H1 (cell line): ENCODE data around the gene CHCHD3. TPM values are rescaled to one million over a fixed set of nuclear protein-coding genes. Genes with fewer than 3 reads are reported as not detected.

Experiments
- CTCF ChIA-PET: fragments of 300-600 bp; sonication (Branson Sonifier 250); formaldehyde crosslinking; loops from one replicate; lab custom pipeline; 2021; ENCODE audit not compliant: partially characterized antibody; lab: Charles Lee
- POLR2A ChIA-PET: fragments of 300-600 bp; sonication (Branson Sonifier 250); formaldehyde crosslinking; loops from one replicate; lab custom pipeline; 2021; ENCODE audit warnings: inconsistent platforms; ENCODE audit not compliant: partially characterized antibody; lab: Charles Lee
- DNase-seq, 2 experiments: peaks; one replicate each; pipeline versions ENCODE4 v3.0.0 to v3.0.0-alpha.2; 2010 to 2022; ENCODE audit warnings: low spot score in 2 of 2, low read depth in 1 of 2, mixed read lengths in 1 of 2
- FAIRE-seq: peaks from 2 replicates; lab custom pipeline; 2011; peaks lifted over from hg19 to GRCh38; lab: Jason Lieb, UNC
- H2AFZ ChIP-seq: 2 replicates; pipeline ENCODE4 v1.8.1; 2012; ENCODE audit warnings: low read length, inconsistent platforms
- H2AK5ac ChIP-seq: 2 replicates; pipeline ENCODE4 v1.6.1; 2013; ENCODE audit warnings: low read depth, low read length
- H2BK120ac ChIP-seq: replicated peaks from 2 replicates; pipeline ENCODE3; 2013; ENCODE audit warnings: low read depth, low read length, inconsistent platforms
- H2BK12ac ChIP-seq: 2 replicates; pipeline ENCODE4 v1.6.1; 2013; ENCODE audit warnings: low read depth, low read length
- H2BK15ac ChIP-seq: 2 replicates; pipeline ENCODE4 v1.6.1; 2013; ENCODE audit warnings: low read length
- H2BK20ac ChIP-seq: 2 replicates; pipeline ENCODE4 v1.6.1; 2013; ENCODE audit warnings: low read length
- H2BK5ac ChIP-seq: 2 replicates; pipeline ENCODE4 v1.6.1; 2013; ENCODE audit warnings: low read depth, low read length
- H3K14ac ChIP-seq: 2 replicates; pipeline ENCODE4 v1.6.1; 2013; ENCODE audit warnings: inconsistent platforms; ENCODE audit not compliant: insufficient read length
- H3K18ac ChIP-seq: 2 replicates; pipeline ENCODE4 v1.6.1; 2013; ENCODE audit warnings: low read length; ENCODE audit errors: extremely low read depth
- H3K23ac ChIP-seq: 2 replicates; pipeline ENCODE4 v1.6.1; 2013; ENCODE audit warnings: inconsistent platforms; ENCODE audit not compliant: insufficient read length
- H3K23me2 ChIP-seq: 2 replicates; pipeline ENCODE4 v1.6.1; 2013; ENCODE audit warnings: low read depth, low read length
- H3K27ac ChIP-seq: 2 replicates; pipeline ENCODE4 v1.6.1; 2011; ENCODE audit warnings: low read depth, low read length, inconsistent platforms
- H3K27me3 ChIP-seq, 4 experiments: replicated peaks in 1 of 4; 1 replicate in 1 of 4; 2 replicates in 3 of 4; pipeline versions ENCODE4 v1.6.1 to v1.8.1; 2011 to 2013; ENCODE audit warnings: low read length in 3 of 4, mild to moderate bottlenecking in 3 of 4, inconsistent platforms in 2 of 4, mixed read lengths in 2 of 4, moderate library complexity in 1 of 4; ENCODE audit not compliant: control insufficient read depth in 3 of 4, insufficient read depth in 3 of 4; ENCODE audit errors: extremely low read depth in 1 of 4
- H3K36me3 ChIP-seq, 4 experiments: 2 replicates each; pipeline versions ENCODE4 v1.6.1 to v1.8.1; 2011 to 2013; ENCODE audit warnings: mild to moderate bottlenecking in 4 of 4, low read length in 3 of 4, moderate library complexity in 2 of 4, control low read depth in 1 of 4, inconsistent platforms in 1 of 4; ENCODE audit not compliant: insufficient read depth in 4 of 4, control insufficient read depth in 2 of 4
- H3K4ac ChIP-seq: replicated peaks from 2 replicates; pipeline ENCODE3; 2013; ENCODE audit warnings: low read length, low read depth, mixed read lengths, inconsistent platforms; ENCODE audit not compliant: insufficient read length
- H3K4me1 ChIP-seq, 4 experiments: replicated peaks in 1 of 4; 1 replicate in 1 of 4; 2 replicates in 3 of 4; pipeline versions ENCODE4 v1.6.1 to v1.8.1; 2011 to 2013; ENCODE audit warnings: low read length in 3 of 4, inconsistent platforms in 2 of 4, mixed read lengths in 1 of 4; ENCODE audit not compliant: insufficient read depth in 4 of 4, control insufficient read depth in 3 of 4
- H3K4me2 ChIP-seq, 2 experiments: 2 replicates each; pipeline versions ENCODE4 v1.6.1 to v1.8.1; 2011 to 2013; ENCODE audit warnings: low read depth in 2 of 2, low read length in 2 of 2, control low read depth in 1 of 2, inconsistent platforms in 1 of 2, mild to moderate bottlenecking in 1 of 2; ENCODE audit not compliant: insufficient read depth in 1 of 2
- H3K4me3 ChIP-seq, 4 experiments: fragments of 200-600, 300-600 bp in 1 of 4; sonication (generic), shearing (Covaris generic), sonication (Bioruptor Twin) in 1 of 4; 2 replicates each; pipeline versions ENCODE4 v1.5.1 to v1.8.1; 2011 to 2016; ENCODE audit warnings: low read length in 4 of 4, low read depth in 3 of 4, control low read depth in 2 of 4, inconsistent platforms in 2 of 4, mild to moderate bottlenecking in 2 of 4, mixed read lengths in 1 of 4, moderate library complexity in 1 of 4; ENCODE audit not compliant: insufficient read depth in 2 of 4; ENCODE audit errors: extremely low read depth in 1 of 4
- H3K56ac ChIP-seq: replicated peaks from 2 replicates; pipeline ENCODE3; 2013; ENCODE audit warnings: low read depth, mild to moderate bottlenecking, mixed read lengths, low read length, inconsistent platforms; ENCODE audit not compliant: insufficient read length
- H3K79me1 ChIP-seq: 2 replicates; pipeline ENCODE4 v1.6.1; 2013; ENCODE audit warnings: low read depth, low read length, control low read depth
- H3K79me2 ChIP-seq, 2 experiments: 2 replicates each; pipeline versions ENCODE4 v1.6.1 to v1.8.1; 2012 to 2013; ENCODE audit warnings: low read length in 2 of 2, mild to moderate bottlenecking in 2 of 2, inconsistent platforms in 1 of 2; ENCODE audit not compliant: insufficient read depth in 2 of 2, control insufficient read depth in 1 of 2
- H3K9ac ChIP-seq, 4 experiments: replicated peaks in 1 of 4; 1 replicate in 1 of 4; 2 replicates in 3 of 4; pipeline versions ENCODE4 v1.6.1 to v1.8.1; 2011 to 2013; ENCODE audit warnings: low read depth in 3 of 4, low read length in 3 of 4, control low read depth in 2 of 4, mild to moderate bottlenecking in 2 of 4, moderate library complexity in 2 of 4, inconsistent platforms in 1 of 4; ENCODE audit errors: extremely low read depth in 1 of 4
- H3K9me3 ChIP-seq, 2 experiments: 2 replicates each; pipeline versions ENCODE4 v1.6.1 to v1.8.1; 2012 to 2013; ENCODE audit warnings: mild to moderate bottlenecking in 2 of 2, moderate library complexity in 2 of 2, control low read depth in 1 of 2, inconsistent platforms in 1 of 2, low read depth in 1 of 2, low read length in 1 of 2, mixed read lengths in 1 of 2; ENCODE audit not compliant: insufficient read depth in 2 of 2
- H4K20me1 ChIP-seq, 2 experiments: replicated peaks in 1 of 2; 2 replicates each; pipeline versions ENCODE3 to v1.8.1; 2011 to 2013; ENCODE audit warnings: inconsistent platforms in 2 of 2, low read length in 2 of 2, mild to moderate bottlenecking in 1 of 2; ENCODE audit not compliant: insufficient read depth in 2 of 2, control insufficient read depth in 1 of 2
- H4K5ac ChIP-seq: 2 replicates; pipeline ENCODE4 v1.6.1; 2013; ENCODE audit warnings: low read length, low read depth, mixed read lengths, inconsistent platforms; ENCODE audit not compliant: insufficient read length
- H4K8ac ChIP-seq: 2 replicates; pipeline ENCODE4 v1.8.0; 2013; ENCODE audit warnings: mild to moderate bottlenecking, moderate library complexity, low read length, inconsistent platforms; ENCODE audit not compliant: insufficient read depth; ENCODE audit errors: extremely low read depth
- H4K91ac ChIP-seq: replicated peaks from 2 replicates; pipeline ENCODE3; 2013; ENCODE audit warnings: low read length, mixed read lengths, inconsistent platforms; ENCODE audit not compliant: insufficient read length
- ASH2L ChIP-seq: fragments of 200-600, 300-600 bp; sonication (generic); IDR thresholded peaks from one replicate; pipeline ENCODE4 v1.7.1; 2017; ENCODE audit warnings: low read length
- CBX5 ChIP-seq: fragments of 300-800, 300-1000 bp; sonication (generic); IDR thresholded peaks from 2 replicates; pipeline ENCODE4 v1.7.1; 2016; ENCODE audit warnings: antibody characterized with exemption, low read length, low read depth
- GABPA ChIP-seq: IDR thresholded peaks from 2 replicates; pipeline ENCODE4 v1.6.1; 2011; ENCODE audit warnings: mild to moderate bottlenecking, low read length, moderate library complexity, borderline replicate concordance; ENCODE audit not compliant: insufficient read depth
- JUN ChIP-seq: IDR thresholded peaks from 2 replicates; pipeline ENCODE4 v1.6.1; 2011; ENCODE audit warnings: low read depth, mild to moderate bottlenecking, improper control_type of control experiment, low read length
- JUND ChIP-seq: IDR thresholded peaks from 2 replicates; pipeline ENCODE4 v1.6.1; 2011; ENCODE audit warnings: mild to moderate bottlenecking, improper control_type of control experiment, low read length
- PHF8 ChIP-seq: fragments of 200-600 bp; sonication (generic); conservative IDR thresholded peaks from 2 replicates; pipeline ENCODE4 v1.7.1; 2012; ENCODE audit warnings: low read depth, mild to moderate bottlenecking, inconsistent platforms, low read length, moderate library complexity
- POLR2A ChIP-seq, 2 experiments: IDR thresholded peaks; 1 replicate in 1 of 2; 2 replicates in 1 of 2; pipeline ENCODE4 v1.6.1; 2011; ENCODE audit warnings: low read depth in 2 of 2, low read length in 2 of 2, mild to moderate bottlenecking in 2 of 2; ENCODE audit errors: control extremely low read depth in 1 of 2
- POLR2AphosphoS5 ChIP-seq: IDR thresholded peaks from 2 replicates; pipeline ENCODE4 v1.6.1; 2011; ENCODE audit warnings: low read depth, low read length
- SIRT6 ChIP-seq: IDR thresholded peaks from one replicate; pipeline ENCODE4 v1.7.1; 2012; ENCODE audit warnings: low read length, inconsistent platforms
- YY1 ChIP-seq: IDR thresholded peaks from 2 replicates; pipeline ENCODE4 v1.6.1; 2011; ENCODE audit warnings: low read depth, mild to moderate bottlenecking, low read length
- WGBS, 2 experiments: shearing (Covaris generic) in 1 of 2; methylation state at CpG; one replicate each; pipeline versions ENCODE4 v1.1.6 to v1.1.7; 2013 to 2015; ENCODE audit warnings: low lambda C conversion rate in 2 of 2, mixed read lengths in 2 of 2, inconsistent platforms in 1 of 2, low coverage in 1 of 2, missing lambda C conversion rate in 1 of 2; ENCODE audit not compliant: insufficient replicate concordance in 2 of 2, insufficient coverage in 1 of 2, insufficient read length in 1 of 2; ENCODE audit errors: extremely low coverage in 1 of 2, missing lambda C conversion rate in 1 of 2; 5-methylcytosine and 5-hydroxymethylcytosine counted together
- polyA plus RNA-seq, 7 experiments: library from polyadenylated mRNA; depleted of rRNA in 3 of 7; stranded (reverse) in 5 of 7; unstranded in 2 of 7; fragments of >200 nt in 5 of 7; fragments of 200-250 nt in 2 of 7; gene quantifications; 1 replicate in 5 of 7; 2 replicates in 1 of 7; 4 replicates in 1 of 7; pipeline versions ENCODE4 v1.2.1 to v1.2.3, GENCODE V29; 2011 to 2013; ENCODE audit warnings: missing spikeins in 2 of 7, mixed read lengths in 2 of 7
- total RNA-seq: library from RNA; stranded (reverse); fragmentation: NEBNext Ultra II Directional; extraction: Animal tissue kit (Norgen Biotek cat#: 25700); gene quantifications from 2 replicates; pipeline ENCODE4 v1.2.1, GENCODE V29; 2021
- TF ChIP-seq, protein P1 (sequence below): IDR thresholded peaks from 2 replicates; pipeline ENCODE4 v1.6.1; 2011; ENCODE audit warnings: low read depth, mild to moderate bottlenecking, low read length; ENCODE audit not compliant: insufficient read depth

CHCHD3 gene
- total and polyA plus RNA-seq, 2 of the 8 experiments (the other 6 are each of a cell fraction or from before 2014, with no cell fraction given), result 42.9 to 137 TPM

DNA sequence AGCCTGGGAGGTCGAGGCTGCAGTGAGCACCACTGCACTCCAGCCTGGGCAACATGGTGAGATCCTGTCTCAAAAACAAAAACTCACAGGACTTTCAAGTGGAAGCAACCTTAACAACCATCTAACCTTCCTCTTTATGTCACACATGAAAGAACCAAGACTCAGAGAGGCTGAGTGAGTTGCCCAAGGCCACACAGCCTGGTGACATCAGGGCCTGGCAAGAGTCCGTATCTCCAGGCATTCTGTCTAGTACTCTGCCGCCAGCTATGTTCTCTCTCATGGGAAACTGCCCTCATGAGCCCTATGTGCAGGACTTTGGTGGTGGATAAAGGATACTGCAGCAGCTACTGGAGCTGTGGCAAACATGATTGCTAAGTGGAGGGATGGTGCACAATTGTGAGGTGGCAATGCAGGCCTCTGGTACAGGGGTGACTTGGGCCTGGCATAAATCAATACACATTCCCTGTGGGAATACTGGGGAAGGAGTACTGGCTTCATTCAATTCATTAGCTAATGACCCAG, 10.1 kb upstream of the CHCHD3 start:
- H3K9ac ChIP-seq, result no peak overlapping the region
- H4K8ac ChIP-seq, result no peak overlapping the region
- no peak overlapping the region for H3K18ac ChIP-seq
- H2AK5ac ChIP-seq, result no peak overlapping the region
- DNase-seq (no peak), FAIRE-seq (no peak)
- no peak overlapping the region for H3K14ac ChIP-seq
- H2AFZ ChIP-seq, result no peak overlapping the region
- H3K9me3 ChIP-seq, result no peaks in the 10 kb centered on the region
- no peaks in the 10 kb centered on the region for H3K36me3 ChIP-seq
- no peak overlapping the region for H2BK20ac ChIP-seq
- CTCF ChIA-PET, result interaction anchor here (0.7 kb wide), 1 partner anchor 36 kb away, joined by 3 read pairs; no protein-coding TSS in a partner anchor
- H4K20me1 ChIP-seq, result no peaks in the 10 kb centered on the region
- H3K27ac ChIP-seq, result no peak overlapping the region
- no peak overlapping the region for H2BK12ac ChIP-seq
- no peak overlapping the region for H2BK120ac ChIP-seq
- H3K79me1 ChIP-seq, result no peaks in the 10 kb centered on the region
- H3K79me2 ChIP-seq, result no peaks in the 10 kb centered on the region
- H2BK15ac ChIP-seq, result no peak overlapping the region
- no peak overlapping the region for H3K4me2 ChIP-seq
- H3K56ac ChIP-seq, result no peak overlapping the region
- TF ChIP-seq POLR2A (IDR thresholded peaks at IDR 0.05; ENCODE audit: control extremely low read depth in 1 of 2, low read depth in 2 of 2, low read length in 2 of 2) (no peak), ASH2L (no peak), CBX5 (no peak), JUND (no peak), YY1 (no peak), SIRT6 (no peak), JUN (no peak), PHF8 (no peak), POLR2AphosphoS5 (no peak), GABPA (no peak)
- TF ChIP-seq, protein P1, sequence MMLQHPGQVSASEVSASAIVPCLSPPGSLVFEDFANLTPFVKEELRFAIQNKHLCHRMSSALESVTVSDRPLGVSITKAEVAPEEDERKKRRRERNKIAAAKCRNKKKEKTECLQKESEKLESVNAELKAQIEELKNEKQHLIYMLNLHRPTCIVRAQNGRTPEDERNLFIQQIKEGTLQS, result no peak
- no peak overlapping the region for H2BK5ac ChIP-seq
- no peak overlapping the region for H4K91ac ChIP-seq
- no peak overlapping the region for H4K5ac ChIP-seq
- no peak overlapping the region for H3K4me3 ChIP-seq
- WGBS, 2 experiments, result 88% methylated on average over 3 of the region's 3 CpGs; no CpG with 5 or more reads in 1 of the 2 experiments
- POLR2A ChIA-PET, result no interaction called here
- no peaks in the 10 kb centered on the region for H3K4me1 ChIP-seq
- H3K4ac ChIP-seq, result no peak overlapping the region
- H3K23me2 ChIP-seq, result no peaks in the 10 kb centered on the region
- no peak overlapping the region for H3K23ac ChIP-seq
- no peaks in the 10 kb centered on the region for H3K27me3 ChIP-seq
